Measurements from ENCODE around the gene KLHL9. TPM values are rescaled to one million over a fixed set of nuclear protein-coding genes. Genes with fewer than 3 reads are reported as not detected.

Gene KLHL9
- total and polyA plus RNA-seq, 2 of the 13 experiments (the other 11 are each of a cell fraction or from before 2014, with no cell fraction given) = 8.7 to 17.7 TPM

DNA sequence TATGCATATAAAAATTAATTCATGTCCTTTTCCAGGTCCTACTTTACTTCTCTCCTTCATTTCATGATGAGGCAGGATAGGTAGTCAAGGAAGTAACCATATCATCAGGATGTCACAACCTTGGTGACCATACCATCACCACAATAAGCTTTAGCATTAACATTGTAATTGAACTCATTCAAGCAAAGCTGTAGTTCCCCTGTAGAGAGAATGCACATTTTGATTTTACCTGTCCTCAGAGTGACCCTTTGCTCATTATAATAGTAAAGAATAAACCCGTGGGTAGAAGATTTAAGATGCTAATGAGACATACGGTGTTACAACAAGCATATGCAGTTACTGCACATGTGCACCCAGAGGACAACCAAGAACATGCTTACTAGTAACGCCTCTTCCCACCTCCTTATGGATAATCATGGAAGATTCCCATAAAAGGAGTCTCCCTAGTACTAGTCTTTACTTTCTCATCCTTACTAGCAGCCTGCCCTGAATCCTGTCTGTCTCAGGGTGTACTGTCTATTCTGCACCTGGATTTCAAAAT is 13.3 kb upstream of the KLHL9 start:
- TF ChIP-seq, protein P1, sequence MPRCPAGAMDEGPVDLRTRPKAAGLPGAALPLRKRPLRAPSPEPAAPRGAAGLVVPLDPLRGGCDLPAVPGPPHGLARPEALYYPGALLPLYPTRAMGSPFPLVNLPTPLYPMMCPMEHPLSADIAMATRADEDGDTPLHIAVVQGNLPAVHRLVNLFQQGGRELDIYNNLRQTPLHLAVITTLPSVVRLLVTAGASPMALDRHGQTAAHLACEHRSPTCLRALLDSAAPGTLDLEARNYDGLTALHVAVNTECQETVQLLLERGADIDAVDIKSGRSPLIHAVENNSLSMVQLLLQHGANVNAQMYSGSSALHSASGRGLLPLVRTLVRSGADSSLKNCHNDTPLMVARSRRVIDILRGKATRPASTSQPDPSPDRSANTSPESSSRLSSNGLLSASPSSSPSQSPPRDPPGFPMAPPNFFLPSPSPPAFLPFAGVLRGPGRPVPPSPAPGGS (CRISPR knock-in tag; IDR thresholded peaks at IDR 0.05) = no peak
- TF ChIP-seq, protein P2, sequence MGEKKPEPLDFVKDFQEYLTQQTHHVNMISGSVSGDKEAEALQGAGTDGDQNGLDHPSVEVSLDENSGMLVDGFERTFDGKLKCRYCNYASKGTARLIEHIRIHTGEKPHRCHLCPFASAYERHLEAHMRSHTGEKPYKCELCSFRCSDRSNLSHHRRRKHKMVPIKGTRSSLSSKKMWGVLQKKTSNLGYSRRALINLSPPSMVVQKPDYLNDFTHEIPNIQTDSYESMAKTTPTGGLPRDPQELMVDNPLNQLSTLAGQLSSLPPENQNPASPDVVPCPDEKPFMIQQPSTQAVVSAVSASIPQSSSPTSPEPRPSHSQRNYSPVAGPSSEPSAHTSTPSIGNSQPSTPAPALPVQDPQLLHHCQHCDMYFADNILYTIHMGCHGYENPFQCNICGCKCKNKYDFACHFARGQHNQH (CRISPR knock-in tag; IDR thresholded peaks at IDR 0.05) = no peak
- TF ChIP-seq, protein P3, sequence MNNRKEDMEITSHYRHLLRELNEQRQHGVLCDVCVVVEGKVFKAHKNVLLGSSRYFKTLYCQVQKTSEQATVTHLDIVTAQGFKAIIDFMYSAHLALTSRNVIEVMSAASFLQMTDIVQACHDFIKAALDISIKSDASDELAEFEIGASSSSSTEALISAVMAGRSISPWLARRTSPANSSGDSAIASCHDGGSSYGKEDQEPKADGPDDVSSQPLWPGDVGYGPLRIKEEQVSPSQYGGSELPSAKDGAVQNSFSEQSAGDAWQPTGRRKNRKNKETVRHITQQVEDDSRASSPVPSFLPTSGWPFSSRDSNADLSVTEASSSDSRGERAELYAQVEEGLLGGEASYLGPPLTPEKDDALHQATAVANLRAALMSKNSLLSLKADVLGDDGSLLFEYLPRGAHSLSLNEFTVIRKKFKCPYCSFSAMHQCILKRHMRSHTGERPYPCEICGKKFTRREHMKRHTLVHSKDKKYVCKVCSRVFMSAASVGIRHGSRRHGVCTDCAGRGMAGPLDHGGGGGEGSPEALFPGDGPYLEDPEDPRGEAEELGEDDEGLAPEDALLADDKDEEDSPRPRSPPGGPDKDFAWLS (CRISPR knock-in tag; IDR thresholded peaks at IDR 0.05; ENCODE audit: borderline replicate concordance) = no peak
- TF ChIP-seq, protein P4, sequence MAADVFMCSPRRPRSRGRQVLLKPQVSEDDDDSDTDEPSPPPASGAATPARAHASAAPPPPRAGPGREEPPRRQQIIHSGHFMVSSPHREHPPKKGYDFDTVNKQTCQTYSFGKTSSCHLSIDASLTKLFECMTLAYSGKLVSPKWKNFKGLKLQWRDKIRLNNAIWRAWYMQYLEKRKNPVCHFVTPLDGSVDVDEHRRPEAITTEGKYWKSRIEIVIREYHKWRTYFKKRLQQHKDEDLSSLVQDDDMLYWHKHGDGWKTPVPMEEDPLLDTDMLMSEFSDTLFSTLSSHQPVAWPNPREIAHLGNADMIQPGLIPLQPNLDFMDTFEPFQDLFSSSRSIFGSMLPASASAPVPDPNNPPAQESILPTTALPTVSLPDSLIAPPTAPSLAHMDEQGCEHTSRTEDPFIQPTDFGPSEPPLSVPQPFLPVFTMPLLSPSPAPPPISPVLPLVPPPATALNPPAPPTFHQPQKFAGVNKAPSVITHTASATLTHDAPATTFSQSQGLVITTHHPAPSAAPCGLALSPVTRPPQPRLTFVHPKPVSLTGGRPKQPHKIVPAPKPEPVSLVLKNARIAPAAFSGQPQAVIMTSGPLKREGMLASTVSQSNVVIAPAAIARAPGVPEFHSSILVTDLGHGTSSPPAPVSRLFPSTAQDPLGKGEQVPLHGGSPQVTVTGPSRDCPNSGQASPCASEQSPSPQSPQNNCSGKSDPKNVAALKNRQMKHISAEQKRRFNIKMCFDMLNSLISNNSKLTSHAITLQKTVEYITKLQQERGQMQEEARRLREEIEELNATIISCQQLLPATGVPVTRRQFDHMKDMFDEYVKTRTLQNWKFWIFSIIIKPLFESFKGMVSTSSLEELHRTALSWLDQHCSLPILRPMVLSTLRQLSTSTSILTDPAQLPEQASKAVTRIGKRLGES (CRISPR knock-in tag; IDR thresholded peaks at IDR 0.05; ENCODE audit: borderline replicate concordance) = no peak
- no peak for TF ChIP-seq ZNF572 (CRISPR knock-in tag; IDR thresholded peaks at IDR 0.05)
- no peak for TF ChIP-seq HOXA5 (CRISPR knock-in tag; IDR thresholded peaks at IDR 0.05)
- ChIA-PET POLR2A (no interaction called here), CTCF (ENCODE audit: low intra/inter-chr PET ratio, low total read pairs) (no interaction called here)
- ATAC-seq (no peak), DNase-seq (ENCODE audit: low spot score) (no peak), FAIRE-seq (no peak)
- Histone ChIP-seq H3K27me3 (ENCODE audit: control insufficient read depth in 1 of 2, insufficient read depth in 2 of 2, low read length in 2 of 2) (no peaks in the 10 kb centered on the region), H4K20me1 (ENCODE audit: insufficient read depth, low read length) (no peaks in the 10 kb centered on the region), H3K4me3 (replicated peaks in 1 of 3; ENCODE audit: insufficient read depth in 1 of 3, low read depth in 2 of 3, low read length in 3 of 3) (no peak overlapping the region), H3K9me3 (ENCODE audit: low read length) (no peaks in the 10 kb centered on the region), H3K4me1 (ENCODE audit: insufficient read depth, low read length) (no peaks in the 10 kb centered on the region), H3K27ac (ENCODE audit: extremely low read length, insufficient read depth, low read length) (no peak overlapping the region), H3K36me3 (replicated peaks in 1 of 2; ENCODE audit: control insufficient read depth in 1 of 2, insufficient read depth in 2 of 2, low read length in 2 of 2) (no peaks in the 10 kb centered on the region), H3K4me2 (ENCODE audit: low read depth, low read length) (no peak overlapping the region), H3K79me2 (ENCODE audit: insufficient read depth, low read length) (no peaks in the 10 kb centered on the region), H3K9ac (ENCODE audit: insufficient read depth, low read depth, low read length) (no peak overlapping the region), H2AFZ (ENCODE audit: low read length) (no peak overlapping the region)
- intact Hi-C loops (cut with micrococcal nuclease; ENCODE audit: unreplicated experiment) (no loop called here), in situ Hi-C loops (cut with HindIII; ENCODE audit: extremely low pct_ligation_motif_present, low pct_unique_long_range_greater_than_20kb) (no loop called here)
- BruUV-seq (replicated peaks) = no TSS peak
- 5% methylated on average over 2 of the region's 3 CpGs for WGBS (ENCODE audit: low lambda C conversion rate)

All from HepG2 (cell line).